Rectal smooth muscle tissue (tissue), 1 donor: ENCODE data around the gene GIT1.
"Not testable (repeated sequence)": the region's sequence is repeated elsewhere in the genome, so short reads cannot be mapped to it uniquely, and the experiment has no call there.

ENCODE experiments used
- H3K27ac ChIP-seq: one replicate; pipeline ENCODE4 v1.7.0; 2013; ENCODE audit warnings: low read depth, low read length, inconsistent platforms
- H3K27me3 ChIP-seq: one replicate; pipeline ENCODE4 v1.7.0; 2013; ENCODE audit warnings: low read length; ENCODE audit not compliant: control insufficient read depth, insufficient read depth
- H3K36me3 ChIP-seq: one replicate; pipeline ENCODE4 v1.7.0; 2013; ENCODE audit warnings: low read length; ENCODE audit not compliant: control insufficient read depth, insufficient read depth
- H3K4me1 ChIP-seq: one replicate; pipeline ENCODE4 v1.7.0; 2013; ENCODE audit warnings: low read length; ENCODE audit not compliant: control insufficient read depth, insufficient read depth
- H3K4me3 ChIP-seq: one replicate; pipeline ENCODE4 v1.7.0; 2013; ENCODE audit warnings: low read length
- H3K9ac ChIP-seq: one replicate; pipeline ENCODE4 v1.7.0; 2013; ENCODE audit warnings: low read length

Gene GIT1

DNA sequence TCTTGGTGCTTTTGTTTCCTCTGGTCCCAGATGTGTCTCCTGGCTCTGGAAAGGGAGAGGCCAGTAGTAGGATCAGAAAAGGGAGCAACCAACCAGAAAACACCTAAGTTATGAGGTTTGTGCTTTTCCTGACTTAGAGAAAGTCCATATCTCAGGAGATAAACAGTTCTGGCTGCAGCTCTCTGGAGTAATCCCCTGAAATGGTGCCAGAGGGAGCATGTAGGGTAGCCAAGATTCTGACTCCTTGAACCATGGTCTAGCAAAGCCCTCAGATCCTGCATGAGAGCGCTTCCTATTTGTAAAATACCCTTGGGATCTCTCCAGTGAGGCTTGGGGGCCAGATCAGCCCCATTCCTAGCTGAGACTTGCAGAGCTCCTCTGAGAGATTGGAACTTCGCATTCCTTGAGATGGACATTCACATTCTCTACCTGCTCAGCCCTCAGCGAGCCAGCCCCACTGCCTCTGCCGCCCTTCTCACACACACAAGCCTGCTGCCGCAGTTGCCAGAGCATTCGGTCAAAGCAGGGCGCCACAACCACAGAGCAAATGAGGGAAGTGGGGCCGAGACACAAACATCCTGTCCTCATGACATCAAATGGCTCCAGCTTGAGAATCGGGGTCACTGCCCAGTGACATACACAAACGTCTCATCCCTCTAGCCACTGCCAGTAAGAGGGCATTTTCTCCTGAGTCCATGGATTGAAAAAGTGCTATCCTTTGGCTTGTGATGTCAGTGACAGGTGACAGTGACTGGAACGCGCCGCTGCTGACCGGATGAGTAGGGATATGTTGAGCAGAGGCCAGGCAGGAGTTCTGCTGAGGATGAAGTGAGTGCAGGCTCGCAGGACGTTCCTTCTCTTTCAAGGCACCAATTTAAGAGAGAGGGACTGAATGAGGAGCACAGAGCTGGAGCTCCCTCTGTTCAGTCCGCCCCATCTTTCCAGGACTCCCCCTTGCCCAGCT is 27.6 kb downstream of the GIT1 start:
- Histone ChIP-seq H3K27ac (no peak overlapping the region), H3K27me3 (no peaks in the 10 kb centered on the region), H3K4me1 (peaks cover 2% of the 10 kb centered on the region), H3K36me3 (peaks cover 5% of the 10 kb centered on the region), H3K9ac (no peak overlapping the region), H3K4me3 (no peak overlapping the region)

- H3K27ac ChIP-seq, result no peak overlapping the region
- no peak overlapping the region for H3K9ac ChIP-seq
These were observed 29.1 kb downstream of the GIT1 start for GRCh38 chr17:29560316-29560715.

GRCh38 chr17:29559640-29560039 is 29.8 kb downstream of the GIT1 start:
- peaks cover 5% of the 10 kb centered on the region for H3K36me3 ChIP-seq
- H3K4me3 ChIP-seq, result no peak overlapping the region
- no peak overlapping the region for H3K27ac ChIP-seq
- H3K9ac ChIP-seq, result no peak overlapping the region
- peaks cover 2% of the 10 kb centered on the region for H3K4me1 ChIP-seq
- H3K27me3 ChIP-seq, result no peaks in the 10 kb centered on the region

More at GRCh38 chr17:29560316-29560715, 29.1 kb downstream of the GIT1 start:
- Histone ChIP-seq H3K4me3 (no peak overlapping the region), H3K36me3 (peaks cover 5% of the 10 kb centered on the region), H3K4me1 (peaks cover 2% of the 10 kb centered on the region), H3K27me3 (no peaks in the 10 kb centered on the region)

- H3K27me3 ChIP-seq, H3K4me1 ChIP-seq, H3K36me3 ChIP-seq, H3K9ac ChIP-seq, H3K4me3 ChIP-seq, H3K27ac ChIP-seq: not testable (repeated sequence)
These were observed 31.3 kb downstream of the GIT1 start for GRCh38 chr17:29558139-29558538.

DNA sequence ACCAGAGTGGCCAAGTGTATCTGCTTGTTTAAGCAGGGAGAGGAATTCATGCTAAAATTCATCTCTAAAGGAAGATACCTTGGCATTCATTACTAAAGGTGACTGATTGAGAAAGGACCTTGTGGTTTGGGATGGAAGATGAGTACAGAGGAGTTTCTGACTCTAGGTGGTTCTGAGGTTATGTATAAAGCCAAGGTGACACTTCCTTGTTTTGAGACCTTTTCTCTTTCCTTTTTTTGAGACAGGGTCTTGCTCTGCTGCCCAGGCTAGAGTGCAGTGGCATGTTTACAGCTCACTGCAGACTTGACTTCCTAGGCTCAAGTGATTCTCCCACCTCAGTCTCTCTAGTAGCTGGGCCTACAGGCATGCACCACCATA is 31.7 kb downstream of the GIT1 start:
- H3K27me3 ChIP-seq, result no peaks in the 10 kb centered on the region
- peaks cover 2% of the 10 kb centered on the region for H3K4me1 ChIP-seq

GRCh38 chr17:29557085-29557738 is 32.2 kb downstream of the GIT1 start:
- Histone ChIP-seq H3K9ac (no peak overlapping the region), H3K36me3 (peaks cover 2% of the 10 kb centered on the region), H3K4me3 (no peak overlapping the region), H3K27me3 (no peaks in the 10 kb centered on the region), H3K27ac (no peak overlapping the region), H3K4me1 (peaks cover 2% of the 10 kb centered on the region)

More for the DNA sequence above, 31.7 kb downstream of the GIT1 start:
- no peak overlapping the region for H3K27ac ChIP-seq
- H3K36me3 ChIP-seq, result peaks cover 5% of the 10 kb centered on the region
- no peak overlapping the region for H3K4me3 ChIP-seq
- H3K9ac ChIP-seq, result no peak overlapping the region

GRCh38 chr17:29555840-29556239 is 33.6 kb downstream of the GIT1 start:
- Histone ChIP-seq H3K27me3 (no peaks in the 10 kb centered on the region), H3K4me1 (no peaks in the 10 kb centered on the region), H3K27ac (no peak overlapping the region), H3K9ac (no peak overlapping the region), H3K4me3 (no peak overlapping the region), H3K36me3 (no peaks in the 10 kb centered on the region)

GRCh38 chr17:29549177-29549923 is 40.1 kb downstream of the GIT1 start:
- Histone ChIP-seq H3K4me1 (no peaks in the 10 kb centered on the region), H3K4me3 (no peak overlapping the region), H3K27me3 (no peaks in the 10 kb centered on the region), H3K36me3 (no peaks in the 10 kb centered on the region), H3K9ac (no peak overlapping the region), H3K27ac (no peak overlapping the region)

DNA sequence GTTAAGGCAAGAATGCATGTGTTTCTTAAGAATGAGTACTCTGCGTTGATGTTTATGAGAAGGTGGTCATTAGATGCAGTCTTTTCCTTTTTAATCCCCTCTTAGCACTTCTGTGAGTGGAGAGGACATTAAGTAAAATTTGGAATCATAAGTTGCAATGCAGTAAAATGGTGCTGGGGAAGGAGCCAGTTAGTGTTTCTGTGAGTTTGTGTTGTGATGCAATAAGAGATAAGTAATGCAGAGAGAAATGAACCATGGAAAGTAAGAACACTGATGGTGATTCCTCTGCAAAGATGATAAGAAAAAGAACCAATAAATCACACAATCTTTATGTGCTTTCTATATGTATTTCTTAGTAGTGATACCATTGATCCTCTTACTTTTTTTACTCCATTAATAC is 42.6 kb downstream of the GIT1 start:
- Histone ChIP-seq H3K4me1 (no peaks in the 10 kb centered on the region), H3K36me3 (peaks cover 10% of the 10 kb centered on the region), H3K4me3 (no peak overlapping the region), H3K9ac (no peak overlapping the region), H3K27ac (no peak overlapping the region), H3K27me3 (no peaks in the 10 kb centered on the region)

DNA sequence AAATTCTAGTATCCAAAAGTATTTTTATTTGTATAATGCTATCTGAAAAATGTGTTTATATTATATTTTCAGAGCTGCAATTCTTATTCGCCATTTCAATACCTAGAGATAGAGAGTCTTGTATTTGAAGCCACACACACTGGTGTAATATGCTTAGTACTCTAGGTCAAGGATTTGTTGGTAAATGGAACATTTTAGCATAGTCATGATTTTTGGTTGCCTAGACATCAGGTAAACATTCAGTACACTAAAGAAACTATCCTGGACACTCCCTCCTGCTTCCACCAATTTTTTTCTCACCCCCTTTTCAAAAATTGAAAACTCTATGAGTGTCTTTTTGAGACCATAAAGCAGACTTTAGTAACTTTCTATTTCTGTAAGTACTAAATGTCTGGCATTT is 43.4 kb downstream of the GIT1 start:
- H3K27ac ChIP-seq, result no peak overlapping the region
- H3K4me1 ChIP-seq, result no peaks in the 10 kb centered on the region

GRCh38 chr17:29544066-29544465 is 45.4 kb downstream of the GIT1 start:
- H3K4me1 ChIP-seq, result no peaks in the 10 kb centered on the region
- peaks cover 10% of the 10 kb centered on the region for H3K36me3 ChIP-seq
- H3K27ac ChIP-seq, result no peak overlapping the region
- no peaks in the 10 kb centered on the region for H3K27me3 ChIP-seq
- no peak overlapping the region for H3K4me3 ChIP-seq
- H3K9ac ChIP-seq, result no peak overlapping the region

More for the DNA sequence above, 43.4 kb downstream of the GIT1 start:
- Histone ChIP-seq H3K9ac (no peak overlapping the region), H3K27me3 (no peaks in the 10 kb centered on the region), H3K4me3 (no peak overlapping the region), H3K36me3 (peaks cover 10% of the 10 kb centered on the region)

DNA sequence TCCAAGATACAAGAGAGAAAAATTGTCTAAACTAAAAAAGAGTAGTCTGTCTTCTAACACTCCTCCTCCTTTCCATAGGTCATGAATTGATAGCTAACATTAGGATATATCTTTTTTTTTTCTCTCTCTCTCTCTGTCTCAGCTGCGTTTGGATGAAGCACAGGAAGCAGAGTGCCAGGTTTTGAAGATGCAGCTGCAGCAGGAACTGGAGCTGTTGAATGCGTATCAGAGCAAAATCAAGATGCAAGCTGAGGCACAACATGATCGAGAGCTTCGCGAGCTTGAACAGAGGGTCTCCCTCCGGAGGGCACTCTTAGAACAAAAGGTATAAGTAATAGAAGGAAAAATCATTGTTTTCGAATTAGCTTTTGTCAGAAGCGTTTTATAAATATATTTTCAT is 55.5 kb downstream of the GIT1 start:
- Histone ChIP-seq H3K9ac (no peak overlapping the region), H3K27ac (no peak overlapping the region), H3K36me3 (peaks cover 7% of the 10 kb centered on the region), H3K4me3 (no peak overlapping the region), H3K27me3 (no peaks in the 10 kb centered on the region), H3K4me1 (no peaks in the 10 kb centered on the region)
